Measurements from ENCODE around the gene TCF4.

The TCF4 gene

GRCh38 chr18:55543130-55543704, 44.8 kb downstream of the TCF4 start:
- no peak overlapping the region for H3K4me3 Mint-ChIP-seq

DNA sequence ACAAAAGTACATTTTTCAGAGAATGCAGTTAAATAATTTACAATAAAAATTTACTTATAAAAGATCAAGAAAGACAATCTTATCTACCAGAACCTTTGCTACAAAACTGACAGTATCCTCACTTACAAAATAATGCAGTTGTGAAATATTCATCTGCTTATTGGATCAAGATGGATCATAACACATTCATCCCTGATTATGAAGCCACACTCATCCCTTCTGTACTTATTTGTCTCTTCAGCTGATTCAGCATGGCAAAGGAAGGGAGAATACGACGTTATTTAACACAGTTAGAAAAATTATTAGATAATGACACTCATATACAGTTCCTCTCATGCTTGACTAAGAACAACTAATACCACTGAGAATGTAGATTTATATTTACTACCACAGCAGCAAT, 46.4 kb downstream of the TCF4 start:
- H3K36me3 Mint-ChIP-seq (ENCODE audit: low read depth): no peaks in the 10 kb centered on the region
- H3K9me3 Mint-ChIP-seq: no peaks in the 10 kb centered on the region
- H3K4me3 Mint-ChIP-seq: no peak overlapping the region
- no peaks in the 10 kb centered on the region for H3K4me1 Mint-ChIP-seq (ENCODE audit: low read depth)
- no peak overlapping the region for H3K27ac Mint-ChIP-seq
- H3K27me3 Mint-ChIP-seq: no peaks in the 10 kb centered on the region
- DNase-seq: no peak

More at GRCh38 chr18:55543130-55543704, 44.8 kb downstream of the TCF4 start:
- H3K4me1 Mint-ChIP-seq (ENCODE audit: low read depth): no peaks in the 10 kb centered on the region
- H3K36me3 Mint-ChIP-seq (ENCODE audit: low read depth): no peaks in the 10 kb centered on the region
- no peaks in the 10 kb centered on the region for H3K27me3 Mint-ChIP-seq
- H3K9me3 Mint-ChIP-seq: no peaks in the 10 kb centered on the region
- H3K27ac Mint-ChIP-seq: no peak overlapping the region
- DNase-seq: no peak

- no peak for DNase-seq
- Mint-ChIP-seq H3K27ac (no peak overlapping the region), H3K4me3 (no peak overlapping the region), H3K36me3 (ENCODE audit: low read depth) (no peaks in the 10 kb centered on the region), H3K27me3 (no peaks in the 10 kb centered on the region), H3K9me3 (peaks cover 3% of the 10 kb centered on the region), H3K4me1 (ENCODE audit: low read depth) (no peaks in the 10 kb centered on the region)
These were observed 48.8 kb downstream of the TCF4 start for GRCh38 chr18:55539240-55539639.

GRCh38 chr18:55534996-55535395, 53.0 kb downstream of the TCF4 start:
- Mint-ChIP-seq H3K9me3 (peaks cover 3% of the 10 kb centered on the region), H3K27ac (no peak overlapping the region), H3K27me3 (no peaks in the 10 kb centered on the region), H3K4me3 (no peak overlapping the region), H3K4me1 (ENCODE audit: low read depth) (no peaks in the 10 kb centered on the region), H3K36me3 (ENCODE audit: low read depth) (no peaks in the 10 kb centered on the region)
- no peak for DNase-seq

DNA sequence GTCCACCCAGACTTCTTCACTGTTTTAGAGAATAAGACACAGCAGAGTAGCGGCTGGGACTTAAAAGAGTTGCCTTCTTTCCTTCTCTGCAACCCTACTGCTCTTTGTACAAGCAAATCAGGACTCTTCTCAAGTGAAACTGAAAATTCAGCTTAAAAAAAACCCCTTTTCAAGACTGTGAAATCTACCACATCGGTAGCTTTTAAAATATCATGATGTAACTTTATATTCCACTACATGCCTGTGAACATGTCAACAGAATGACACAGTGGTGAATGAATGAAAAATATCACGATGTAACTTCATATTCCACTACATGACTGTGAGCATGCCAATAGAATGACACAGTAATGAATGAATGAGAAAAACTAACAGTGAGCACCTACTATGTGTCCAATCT, 53.4 kb downstream of the TCF4 start:
- H3K4me1 Mint-ChIP-seq (ENCODE audit: low read depth): no peaks in the 10 kb centered on the region
- peaks cover 3% of the 10 kb centered on the region for H3K9me3 Mint-ChIP-seq
- no peaks in the 10 kb centered on the region for H3K36me3 Mint-ChIP-seq (ENCODE audit: low read depth)
- H3K27ac Mint-ChIP-seq: no peak overlapping the region
- no peaks in the 10 kb centered on the region for H3K27me3 Mint-ChIP-seq
- no peak overlapping the region for H3K4me3 Mint-ChIP-seq
- no peak for DNase-seq

DNA sequence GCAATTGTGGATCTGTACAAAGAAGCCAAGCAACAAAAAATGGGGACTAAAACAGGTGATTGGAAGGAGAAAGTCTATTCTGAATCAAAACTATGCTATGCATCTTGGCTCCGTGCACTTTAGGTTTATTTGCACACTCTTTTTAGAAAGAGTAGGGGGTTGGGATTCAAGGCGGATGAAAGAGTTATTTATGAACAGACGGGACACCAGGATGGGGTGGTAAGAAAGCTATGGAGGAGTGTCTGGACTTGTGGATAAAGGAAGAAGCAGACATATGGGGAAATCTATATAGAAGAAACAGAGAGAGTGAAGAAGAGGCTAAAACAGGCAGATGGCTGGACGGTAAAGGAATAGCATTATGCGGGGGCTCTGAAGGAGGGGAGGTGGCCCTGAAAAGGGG, 57.8 kb downstream of the TCF4 start:
- no peaks in the 10 kb centered on the region for H3K9me3 Mint-ChIP-seq
- no peak for DNase-seq

DNA sequence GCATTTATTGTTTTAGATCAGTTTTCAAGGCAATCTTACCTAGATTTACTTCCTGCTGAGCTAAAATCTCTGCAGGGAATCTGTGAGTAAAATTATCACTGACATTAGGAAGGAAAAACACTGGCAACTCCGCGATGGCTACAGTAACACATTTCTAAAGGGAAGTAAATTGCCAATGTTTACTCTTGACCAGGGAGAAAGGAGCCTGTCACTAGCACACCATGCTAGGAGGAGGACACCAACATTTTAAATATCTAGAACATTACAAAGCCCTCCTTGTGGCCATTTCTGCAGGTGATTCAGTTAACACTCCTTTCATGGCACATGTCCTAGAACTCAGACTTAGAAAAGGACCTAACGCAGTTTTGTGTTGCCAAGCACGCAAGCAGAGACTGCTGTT, 58.4 kb downstream of the TCF4 start:
- no peak overlapping the region for H3K4me3 Mint-ChIP-seq
- no peaks in the 10 kb centered on the region for H3K9me3 Mint-ChIP-seq
- DNase-seq: no peak

More for the DNA sequence above, 57.8 kb downstream of the TCF4 start:
- Mint-ChIP-seq H3K4me3 (no peak overlapping the region), H3K27me3 (no peaks in the 10 kb centered on the region), H3K36me3 (ENCODE audit: low read depth) (no peaks in the 10 kb centered on the region), H3K27ac (no peak overlapping the region), H3K4me1 (ENCODE audit: low read depth) (no peaks in the 10 kb centered on the region)

GRCh38 chr18:55525845-55526244, 62.1 kb downstream of the TCF4 start:
- no peaks in the 10 kb centered on the region for H3K27me3 Mint-ChIP-seq
- no peak for DNase-seq
- H3K27ac Mint-ChIP-seq: no peak overlapping the region
- no peaks in the 10 kb centered on the region for H3K36me3 Mint-ChIP-seq (ENCODE audit: low read depth)
- no peaks in the 10 kb centered on the region for H3K4me1 Mint-ChIP-seq (ENCODE audit: low read depth)
- no peaks in the 10 kb centered on the region for H3K9me3 Mint-ChIP-seq
- no peak overlapping the region for H3K4me3 Mint-ChIP-seq

More for the DNA sequence above, 58.4 kb downstream of the TCF4 start:
- no peaks in the 10 kb centered on the region for H3K27me3 Mint-ChIP-seq
- H3K36me3 Mint-ChIP-seq (ENCODE audit: low read depth): no peaks in the 10 kb centered on the region
- no peaks in the 10 kb centered on the region for H3K4me1 Mint-ChIP-seq (ENCODE audit: low read depth)
- H3K27ac Mint-ChIP-seq: no peak overlapping the region

GRCh38 chr18:55524353-55525073, 63.5 kb downstream of the TCF4 start:
- no peaks in the 10 kb centered on the region for H3K27me3 Mint-ChIP-seq
- H3K4me1 Mint-ChIP-seq (ENCODE audit: low read depth): no peaks in the 10 kb centered on the region
- H3K27ac Mint-ChIP-seq: no peak overlapping the region
- H3K4me3 Mint-ChIP-seq: no peak overlapping the region
- no peak for DNase-seq
- no peaks in the 10 kb centered on the region for H3K36me3 Mint-ChIP-seq (ENCODE audit: low read depth)
- no peaks in the 10 kb centered on the region for H3K9me3 Mint-ChIP-seq

- Mint-ChIP-seq H3K4me1 (ENCODE audit: low read depth) (no peaks in the 10 kb centered on the region), H3K27me3 (no peaks in the 10 kb centered on the region), H3K4me3 (no peak overlapping the region), H3K27ac (no peak overlapping the region), H3K36me3 (ENCODE audit: low read depth) (no peaks in the 10 kb centered on the region), H3K9me3 (no peaks in the 10 kb centered on the region)
- DNase-seq: no peak
These were observed 65.0 kb downstream of the TCF4 start for GRCh38 chr18:55523001-55523400.

GRCh38 chr18:55522011-55522410, 66.0 kb downstream of the TCF4 start:
- no peak for DNase-seq
- no peak overlapping the region for H3K27ac Mint-ChIP-seq
- no peaks in the 10 kb centered on the region for H3K9me3 Mint-ChIP-seq
- H3K36me3 Mint-ChIP-seq (ENCODE audit: low read depth): no peaks in the 10 kb centered on the region
- no peaks in the 10 kb centered on the region for H3K27me3 Mint-ChIP-seq
- H3K4me3 Mint-ChIP-seq: no peak overlapping the region
- H3K4me1 Mint-ChIP-seq (ENCODE audit: low read depth): no peaks in the 10 kb centered on the region

DNA sequence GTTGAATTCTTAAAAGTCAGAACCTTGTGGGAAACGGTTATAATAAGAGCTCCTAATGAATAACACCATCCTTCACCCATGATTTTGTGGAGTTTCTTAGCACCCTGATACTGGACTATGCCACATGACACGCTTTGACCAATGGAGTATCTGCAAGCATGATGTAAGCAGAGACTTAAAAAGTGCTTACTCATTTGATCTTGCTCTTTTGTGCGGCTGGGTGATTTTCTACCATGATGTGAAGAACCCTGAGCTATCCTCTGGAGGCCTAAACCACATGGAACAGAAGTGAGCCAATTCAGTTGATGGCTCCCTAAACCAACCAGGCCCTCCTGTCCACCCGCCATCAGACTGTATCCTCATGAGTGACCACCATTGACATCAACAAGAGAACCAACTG, 70.9 kb downstream of the TCF4 start:
- H3K27ac Mint-ChIP-seq: no peak overlapping the region
- H3K27me3 Mint-ChIP-seq: no peaks in the 10 kb centered on the region
- no peak for DNase-seq
- H3K4me3 Mint-ChIP-seq: no peak overlapping the region
- H3K4me1 Mint-ChIP-seq (ENCODE audit: low read depth): no peaks in the 10 kb centered on the region
- no peaks in the 10 kb centered on the region for H3K36me3 Mint-ChIP-seq (ENCODE audit: low read depth)
- no peaks in the 10 kb centered on the region for H3K9me3 Mint-ChIP-seq

DNA sequence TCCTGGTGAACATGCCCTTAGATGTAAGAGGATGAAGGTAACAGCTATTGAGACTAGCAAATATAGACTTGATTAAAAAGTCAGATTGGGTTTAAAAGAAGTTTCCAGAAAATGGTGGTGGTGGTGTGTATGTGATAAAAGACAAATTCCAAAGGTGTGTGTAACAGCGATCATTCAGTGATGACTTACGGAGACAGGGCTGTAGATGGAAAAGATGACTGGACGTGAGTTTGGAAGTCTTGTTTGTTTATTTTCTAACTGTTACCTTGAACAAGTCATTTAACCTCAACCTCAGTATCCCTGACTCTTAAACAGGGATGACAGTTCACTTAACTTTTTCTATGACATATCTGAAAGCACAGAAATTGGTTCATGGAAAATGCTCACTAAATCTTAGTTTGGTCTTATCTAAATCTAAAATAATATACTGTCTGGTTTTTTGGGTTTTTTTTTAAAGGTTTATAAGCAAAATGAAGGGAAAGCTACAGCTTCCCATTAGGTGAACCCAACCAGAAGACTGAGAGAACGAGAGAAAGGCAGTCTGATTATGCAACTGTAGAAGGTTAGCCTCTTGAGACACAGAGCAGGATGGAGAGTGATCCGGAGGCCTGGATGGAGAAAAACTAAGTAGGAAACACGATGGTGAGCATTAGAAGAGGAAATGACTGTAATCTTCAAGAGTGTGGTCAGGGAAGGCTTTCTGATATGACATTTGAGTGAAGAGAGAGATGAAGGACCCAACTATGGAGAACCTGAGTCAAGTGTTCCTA, 71.9 kb downstream of the TCF4 start:
- no peak for DNase-seq
- no peaks in the 10 kb centered on the region for H3K36me3 Mint-ChIP-seq (ENCODE audit: low read depth)
- no peak overlapping the region for H3K4me3 Mint-ChIP-seq
- H3K4me1 Mint-ChIP-seq (ENCODE audit: low read depth): no peaks in the 10 kb centered on the region
- H3K9me3 Mint-ChIP-seq: no peaks in the 10 kb centered on the region
- no peaks in the 10 kb centered on the region for H3K27me3 Mint-ChIP-seq
- no peak overlapping the region for H3K27ac Mint-ChIP-seq

GRCh38 chr18:55515214-55515613, 72.8 kb downstream of the TCF4 start:
- Mint-ChIP-seq H3K9me3 (no peaks in the 10 kb centered on the region), H3K27ac (no peak overlapping the region), H3K4me3 (no peak overlapping the region), H3K27me3 (no peaks in the 10 kb centered on the region), H3K4me1 (ENCODE audit: low read depth) (peaks cover 3% of the 10 kb centered on the region), H3K36me3 (ENCODE audit: low read depth) (no peaks in the 10 kb centered on the region)
- no peak for DNase-seq

DNA sequence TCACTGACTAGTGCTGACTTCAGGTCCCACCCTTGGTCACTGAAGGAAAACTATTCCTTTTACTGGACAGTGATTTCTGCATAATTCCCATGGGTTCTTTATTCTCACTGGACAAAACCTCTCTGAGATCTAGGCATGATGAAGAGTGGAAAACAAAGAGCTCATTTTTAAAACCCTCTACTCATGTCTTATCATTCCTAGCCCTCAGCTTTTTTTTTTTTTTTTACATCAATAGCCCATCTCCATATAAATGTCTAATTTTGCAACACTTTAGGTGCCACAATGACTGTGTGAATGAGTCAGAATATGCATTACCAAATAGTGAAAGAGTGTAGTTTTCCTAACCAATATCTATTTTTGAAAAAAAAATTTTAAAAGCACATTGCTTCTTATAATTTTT, 74.8 kb downstream of the TCF4 start:
- peaks cover 2% of the 10 kb centered on the region for H3K27me3 Mint-ChIP-seq
- H3K36me3 Mint-ChIP-seq (ENCODE audit: low read depth): no peaks in the 10 kb centered on the region
- no peak overlapping the region for H3K27ac Mint-ChIP-seq
- H3K4me3 Mint-ChIP-seq: no peak overlapping the region
- no peaks in the 10 kb centered on the region for H3K9me3 Mint-ChIP-seq
- DNase-seq: no peak
- peaks cover 10% of the 10 kb centered on the region for H3K4me1 Mint-ChIP-seq (ENCODE audit: low read depth)
